ENCODE measurements around the gene SCO2.

- TF ChIP-seq CTCF (IDR thresholded peaks at IDR 0.05) (no peak), POLR2A (IDR thresholded peaks at IDR 0.05) (no peak)
These were observed 44.6 kb upstream of the SCO2 start for GRCh38 chr22:50569896-50570535.
